Osteocyte (in vitro differentiated cells): ENCODE data around the gene SEPTIN10. TPM values are rescaled to one million over a fixed set of nuclear protein-coding genes. Genes with fewer than 3 reads are reported as not detected.
A peak's percentile ranks its signal among the peaks of the same experiment; 100 is the strongest.

ENCODE experiments used
- DNase-seq: peaks from one replicate; pipeline ENCODE4 v3.0.0; 2021; ENCODE audit warnings: mixed read lengths; ENCODE audit not compliant: unreplicated experiment; ENCODE audit errors: extremely low spot score
- H3K27ac Mint-ChIP-seq: one replicate; pipeline ENCODE4 v1.8.0; 2021; ENCODE audit warnings: mild to moderate bottlenecking, mixed read lengths; ENCODE audit not compliant: unreplicated experiment
- H3K27me3 Mint-ChIP-seq: one replicate; pipeline ENCODE4 v1.8.0; 2021; ENCODE audit warnings: mixed read lengths; ENCODE audit not compliant: unreplicated experiment
- H3K36me3 Mint-ChIP-seq: one replicate; pipeline ENCODE4 v1.8.0; 2021; ENCODE audit warnings: mixed read lengths; ENCODE audit not compliant: unreplicated experiment
- H3K4me1 Mint-ChIP-seq: one replicate; pipeline ENCODE4 v1.8.0; 2021; ENCODE audit warnings: mixed read lengths; ENCODE audit not compliant: unreplicated experiment
- H3K4me3 Mint-ChIP-seq: one replicate; pipeline ENCODE4 v1.8.0; 2021; ENCODE audit warnings: mild to moderate bottlenecking, moderate library complexity, mixed read lengths; ENCODE audit not compliant: unreplicated experiment
- H3K9me3 Mint-ChIP-seq: one replicate; pipeline ENCODE4 v1.8.0; 2021; ENCODE audit warnings: mixed read lengths; ENCODE audit not compliant: unreplicated experiment
- CTCF ChIP-seq: fragments of 200-600 bp; sonication (generic); IDR thresholded peaks from 2 replicates; pipeline ENCODE4 v1.5.0; 2021; ENCODE audit warnings: antibody characterized with exemption, mild to moderate bottlenecking, moderate library complexity
- total RNA-seq: library from RNA; stranded (reverse); gene quantifications from 2 replicates; pipeline ENCODE4 v1.2.1, GENCODE V29; 2021

Gene SEPTIN10
- total RNA-seq, 1 donor from 2014 or later = 109 TPM

- Mint-ChIP-seq H3K9me3 (no peaks in the 10 kb centered on the region), H3K27ac (no peak overlapping the region), H3K4me1 (no peaks in the 10 kb centered on the region), H3K36me3 (peaks cover 51% of the 10 kb centered on the region), H3K4me3 (no peak overlapping the region), H3K27me3 (no peaks in the 10 kb centered on the region)
- no peak for DNase-seq
- TF ChIP-seq CTCF = no peak
These were observed 58.3 kb downstream of the SEPTIN10 start for GRCh38 chr2:109555346-109555900.

DNA sequence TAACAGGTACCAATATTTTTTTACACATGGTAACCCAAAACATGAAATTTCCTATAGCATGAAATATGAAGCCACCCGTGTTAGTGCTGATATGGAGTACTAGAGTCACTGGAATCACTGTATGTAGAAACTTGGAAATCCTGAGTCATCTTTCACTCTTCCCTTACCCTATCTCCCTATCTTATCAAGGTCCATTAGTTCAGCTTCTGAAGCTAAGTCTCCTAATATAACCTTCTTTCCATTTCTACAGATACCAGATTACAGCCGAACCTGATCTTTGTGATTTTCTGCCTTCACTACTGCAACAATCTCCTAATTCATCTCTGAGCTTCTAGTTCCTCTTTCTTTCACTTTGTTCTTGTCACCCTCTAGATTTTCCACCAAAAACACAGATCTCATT lies 59.0 kb downstream of the SEPTIN10 start:
- Mint-ChIP-seq H3K4me3 (no peak overlapping the region), H3K4me1 (no peaks in the 10 kb centered on the region), H3K9me3 (no peaks in the 10 kb centered on the region), H3K36me3 (peaks cover 47% of the 10 kb centered on the region), H3K27ac (no peak overlapping the region), H3K27me3 (no peaks in the 10 kb centered on the region)
- no peak for TF ChIP-seq CTCF
- no peak for DNase-seq

GRCh38 chr2:109549016-109549590 lies 64.7 kb downstream of the SEPTIN10 start:
- no peak for TF ChIP-seq CTCF
- Mint-ChIP-seq H3K4me3 (no peak overlapping the region), H3K9me3 (no peaks in the 10 kb centered on the region), H3K27ac (no peak overlapping the region), H3K4me1 (peaks cover 12% of the 10 kb centered on the region), H3K27me3 (no peaks in the 10 kb centered on the region), H3K36me3 (peaks cover 27% of the 10 kb centered on the region)
- no peak for DNase-seq

DNA sequence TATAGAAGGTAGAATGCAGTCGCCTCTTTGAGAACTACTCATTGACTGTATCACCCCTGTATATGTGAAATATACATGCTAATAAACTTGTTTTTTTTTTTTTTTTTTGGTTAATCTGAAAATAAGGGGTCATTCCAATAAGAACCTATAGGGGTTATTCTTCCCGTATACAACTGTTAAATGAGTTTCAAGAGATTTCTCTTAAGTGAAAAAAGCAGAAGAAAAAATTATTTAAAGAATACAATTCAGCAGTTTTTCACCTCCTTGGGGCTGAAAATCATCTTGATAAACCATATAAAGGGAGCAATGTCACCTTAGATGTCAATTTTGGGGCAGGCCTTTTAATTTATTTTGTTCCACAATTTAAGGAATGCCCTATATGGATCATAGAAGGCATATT lies 66.5 kb downstream of the SEPTIN10 start:
- no peaks in the 10 kb centered on the region for H3K27me3 Mint-ChIP-seq
- no peaks in the 10 kb centered on the region for H3K9me3 Mint-ChIP-seq
- H3K4me3 Mint-ChIP-seq = no peak overlapping the region
- no peak for TF ChIP-seq CTCF
- H3K27ac Mint-ChIP-seq = no peak overlapping the region
- peaks cover 19% of the 10 kb centered on the region for H3K36me3 Mint-ChIP-seq
- no peak for DNase-seq
- peaks cover 12% of the 10 kb centered on the region for H3K4me1 Mint-ChIP-seq

DNA sequence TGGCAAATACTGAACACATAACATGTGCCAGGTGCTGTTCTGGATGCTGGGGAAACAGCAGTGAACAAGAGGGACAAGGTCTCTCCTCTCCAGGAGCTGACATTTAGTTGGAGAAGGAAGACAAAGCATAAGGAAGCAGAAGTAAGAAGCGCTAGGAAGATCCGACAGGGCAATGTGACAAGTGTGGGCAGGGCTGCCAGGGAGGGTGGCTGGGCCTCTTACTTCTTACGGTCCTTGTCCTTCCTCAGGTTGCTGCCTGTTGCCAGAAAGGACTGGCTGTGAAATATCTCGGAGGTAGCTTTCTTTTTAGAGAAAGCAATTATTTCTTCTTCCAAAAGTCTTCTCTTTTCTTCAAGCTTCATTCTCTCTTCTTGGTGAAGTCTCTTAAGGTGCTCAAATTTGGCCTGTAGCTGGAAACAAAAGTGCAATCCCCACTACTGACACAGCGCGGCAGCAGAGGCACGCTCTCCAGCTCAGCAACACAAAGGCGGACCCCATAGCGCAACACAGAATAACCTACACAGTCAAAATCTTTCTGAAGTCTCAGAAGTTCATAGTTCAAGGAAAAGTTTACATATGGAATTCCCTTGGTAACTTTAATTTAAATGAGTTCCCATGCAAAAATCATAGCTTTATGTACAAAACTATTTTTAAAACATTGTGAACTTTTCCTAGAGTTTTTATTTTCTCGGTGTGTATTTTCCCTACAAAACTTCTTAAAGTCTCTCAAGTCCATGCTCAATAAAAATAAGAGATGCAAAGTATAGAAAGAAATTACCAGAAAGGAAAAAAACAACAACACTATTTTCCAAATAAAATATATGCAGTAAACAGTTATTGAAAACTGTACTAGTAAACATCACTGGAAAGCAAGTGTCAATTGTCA lies 67.7 kb downstream of the SEPTIN10 start:
- Mint-ChIP-seq H3K27ac (no peak overlapping the region), H3K4me1 (peaks cover 12% of the 10 kb centered on the region), H3K36me3 (peaks cover 21% of the 10 kb centered on the region), H3K4me3 (no peak overlapping the region), H3K9me3 (no peaks in the 10 kb centered on the region), H3K27me3 (no peaks in the 10 kb centered on the region)
- peak; percentile 93 for TF ChIP-seq CTCF
- DNase-seq = no peak
